HG03175 (cell line): ENCODE measurements around the gene TNIP2.

Experiments
- ATAC-seq: cut with Tn5 transposase; IDR thresholded peaks from one replicate; pipeline ENCODE4 v1.9.1; 2021; ENCODE audit warnings: mild to moderate bottlenecking, moderate library complexity; ENCODE audit not compliant: unreplicated experiment

TNIP2 gene

DNA sequence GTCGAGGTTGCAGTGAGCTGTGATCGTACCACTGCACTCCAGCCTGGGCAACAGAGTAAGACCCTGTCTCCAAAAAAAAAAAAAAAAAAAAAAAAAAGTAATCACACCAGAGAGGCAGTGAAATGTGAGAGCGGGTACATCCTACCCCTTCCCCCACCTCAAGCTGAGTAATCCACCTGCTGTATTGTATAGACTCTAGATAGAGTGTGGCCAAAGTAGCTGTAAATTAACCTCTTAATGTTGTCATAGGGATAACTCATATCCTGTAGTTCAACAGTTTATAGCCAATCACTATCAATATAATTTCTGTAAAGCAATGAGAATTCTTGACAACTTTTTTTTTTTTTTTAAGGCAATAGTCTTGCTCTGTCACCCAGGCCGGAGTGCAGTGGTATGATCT, 30.8 kb downstream of the TNIP2 start:
- no peak for ATAC-seq

DNA sequence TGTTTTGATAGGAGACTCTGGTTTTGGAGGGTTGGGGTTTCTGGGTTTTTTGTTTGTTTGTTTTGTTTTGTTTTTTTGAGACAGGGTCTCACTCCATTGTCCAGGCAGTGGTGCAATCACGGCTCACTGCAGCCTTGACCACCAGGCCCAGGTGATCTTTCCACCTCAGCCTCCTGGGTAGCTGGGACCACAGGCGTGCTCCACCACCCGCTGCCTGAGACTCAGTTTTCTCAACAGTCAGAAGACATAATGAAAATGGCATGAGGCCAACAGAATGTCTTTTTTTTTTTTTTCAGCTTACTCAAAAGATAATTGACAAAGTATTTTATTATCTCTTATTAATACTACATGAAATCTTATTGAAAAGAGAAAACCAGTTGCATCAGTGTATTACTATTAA, 32.4 kb downstream of the TNIP2 start:
- ATAC-seq: no peak

GRCh38 chr4:2722033-2722432, 34.1 kb downstream of the TNIP2 start:
- ATAC-seq: no peak

GRCh38 chr4:2721586-2721985, 34.5 kb downstream of the TNIP2 start:
- ATAC-seq: no peak

GRCh38 chr4:2716236-2716635, 39.9 kb downstream of the TNIP2 start:
- ATAC-seq: no peak

DNA sequence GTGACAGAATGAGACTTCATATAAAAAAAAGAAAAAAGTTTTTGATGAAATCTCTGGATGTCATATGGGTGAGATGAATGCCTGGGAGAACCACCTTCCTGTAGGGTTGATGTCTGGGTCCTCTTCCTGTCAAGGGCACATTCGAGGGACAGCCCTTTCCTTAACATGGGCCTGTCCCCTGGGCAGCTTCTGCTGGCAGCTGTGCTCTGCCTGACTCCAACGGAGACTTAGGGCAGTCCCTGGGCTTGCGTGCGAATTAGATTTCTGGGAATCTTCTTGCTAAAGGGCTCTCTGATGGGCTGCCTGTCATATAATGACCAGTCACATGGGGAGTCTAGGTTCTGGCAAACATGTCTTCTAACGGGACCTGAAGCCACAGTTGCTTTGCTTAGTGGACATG, 40.7 kb downstream of the TNIP2 start:
- no peak for ATAC-seq

DNA sequence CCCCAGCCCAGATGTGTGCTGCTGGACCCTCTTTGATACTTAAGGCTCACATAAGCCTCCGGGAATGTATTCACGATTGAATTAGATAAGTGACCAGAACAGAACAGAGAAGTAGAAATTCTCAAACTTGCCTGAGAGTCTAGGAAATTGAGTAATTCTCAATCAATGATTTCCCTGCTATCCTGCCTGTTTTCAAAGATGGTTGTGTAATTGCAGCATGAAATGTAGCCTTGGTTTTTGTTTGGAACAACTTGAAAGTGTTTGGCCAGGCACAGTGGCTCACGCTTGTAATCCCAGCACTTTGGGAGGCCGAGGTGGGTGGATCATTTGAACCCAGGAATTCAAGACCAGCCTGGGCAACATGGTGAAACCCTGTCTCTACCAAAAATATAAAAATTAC, 41.2 kb downstream of the TNIP2 start:
- no peak for ATAC-seq

DNA sequence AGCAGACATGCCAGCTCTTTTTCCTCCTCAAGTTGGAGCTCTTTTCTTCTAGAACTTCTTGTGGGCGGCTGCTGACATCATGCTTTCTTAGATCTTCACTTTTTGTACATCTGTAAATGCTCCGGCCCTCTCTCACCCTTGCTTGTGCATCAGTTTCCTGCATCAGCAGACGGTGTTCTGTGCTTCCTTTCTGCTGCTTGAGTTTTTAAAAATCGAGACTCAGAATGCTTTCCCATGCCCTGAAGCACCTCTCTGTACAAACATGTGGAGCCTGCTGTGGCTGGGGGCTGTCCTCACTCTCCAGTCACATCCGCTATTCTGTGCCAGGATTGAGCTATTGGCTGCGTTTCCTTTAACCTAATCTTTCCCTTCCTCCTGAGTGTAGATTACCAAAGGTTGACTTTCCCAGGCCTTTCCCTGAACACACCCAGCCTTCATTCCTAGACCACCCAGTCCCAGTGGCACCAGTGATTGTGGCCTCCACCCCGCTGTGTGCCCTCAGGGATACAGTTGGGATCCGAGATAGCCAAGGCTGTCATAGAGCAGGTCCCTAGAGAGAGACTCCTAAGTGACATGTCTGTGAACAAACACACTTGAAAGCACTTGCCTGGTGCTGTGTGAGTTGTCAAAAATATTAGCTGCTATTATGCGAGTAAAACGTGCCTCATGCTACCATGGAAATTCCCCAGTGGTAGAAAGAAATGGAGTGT, 41.9 kb downstream of the TNIP2 start:
- no peak for ATAC-seq

DNA sequence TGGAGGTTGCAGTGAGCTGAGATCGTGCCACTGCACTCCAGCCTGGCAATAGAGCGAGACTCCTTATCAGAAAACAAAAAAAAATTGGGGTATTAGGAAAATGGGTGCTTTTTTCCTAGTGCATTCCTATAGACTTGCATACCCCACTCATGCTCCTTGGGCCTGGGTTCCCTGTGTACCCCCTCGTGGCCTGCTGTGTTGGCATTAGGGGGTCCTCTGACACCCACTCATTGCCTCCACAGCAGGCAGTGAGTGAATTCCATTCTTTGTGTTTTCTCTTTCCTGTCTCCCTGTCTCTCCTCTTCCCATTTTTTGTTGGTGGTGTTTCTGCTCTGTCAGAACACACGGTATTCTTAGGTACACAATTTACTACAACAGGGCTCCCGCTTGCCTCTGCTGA, 42.8 kb downstream of the TNIP2 start:
- ATAC-seq: no peak

- no peak for ATAC-seq
These were observed 43.8 kb downstream of the TNIP2 start for GRCh38 chr4:2712261-2712842.

DNA sequence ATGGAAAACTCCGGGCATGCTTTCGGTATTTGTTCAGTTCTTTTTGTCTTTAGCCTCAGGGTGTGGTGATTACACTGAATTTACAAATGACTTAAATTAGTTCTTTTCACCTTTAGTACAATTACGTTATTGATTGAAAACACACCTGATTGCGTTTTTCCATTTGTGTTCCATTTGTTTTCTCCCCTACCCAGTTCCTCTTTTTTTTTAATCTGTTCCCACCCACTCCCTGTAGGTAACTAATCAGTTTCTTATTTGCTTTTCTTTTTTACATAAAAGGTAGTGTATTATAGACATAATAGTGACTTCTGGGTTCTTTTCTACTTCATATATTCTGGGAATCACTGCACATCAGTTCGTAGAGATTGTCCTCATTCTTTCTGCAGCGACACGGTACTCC, 53.4 kb downstream of the TNIP2 start:
- ATAC-seq: no peak

- no peak for ATAC-seq
These were observed 53.8 kb downstream of the TNIP2 start for GRCh38 chr4:2702361-2702760.

DNA sequence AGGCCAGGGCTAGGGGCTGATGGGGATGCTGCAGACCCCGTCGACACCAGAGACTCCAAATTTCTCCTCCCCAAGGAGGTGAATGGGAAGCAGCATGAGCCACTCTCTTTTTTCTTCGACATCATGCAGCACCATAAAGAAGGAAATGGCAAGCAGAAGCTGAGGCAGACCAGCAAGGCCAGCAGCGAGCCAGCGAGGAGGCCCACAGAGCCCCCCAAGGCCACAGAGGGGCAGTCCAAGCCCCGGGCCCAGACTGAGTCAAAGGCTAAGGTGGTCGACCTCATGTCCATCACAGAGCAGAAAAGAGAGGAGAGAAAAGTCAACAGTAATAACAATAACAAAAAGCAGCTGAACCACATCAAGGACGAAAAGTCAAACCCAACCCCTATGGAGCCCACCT, 56.1 kb downstream of the TNIP2 start:
- no peak for ATAC-seq

DNA sequence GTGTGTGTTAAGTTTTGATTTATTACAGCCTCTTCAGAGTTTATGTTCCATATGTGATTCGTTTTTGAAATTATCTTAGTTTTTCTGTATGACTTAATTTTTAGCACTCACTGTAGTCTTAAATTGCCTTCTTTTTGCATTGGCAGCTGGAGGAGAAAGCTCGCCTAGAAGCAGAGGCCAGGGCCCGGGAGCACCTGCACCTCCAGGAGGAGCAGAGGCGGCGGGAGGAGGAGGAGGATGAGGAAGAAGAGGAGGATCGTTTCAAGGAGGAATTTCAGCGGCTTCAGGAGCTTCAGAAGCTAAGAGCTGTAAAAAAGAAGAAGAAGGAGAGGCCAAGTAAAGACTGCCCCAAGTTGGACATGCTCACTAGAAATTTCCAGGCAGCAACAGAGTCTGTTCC, 56.6 kb downstream of the TNIP2 start:
- no peak for ATAC-seq

GRCh38 chr4:2698951-2699505, 57.1 kb downstream of the TNIP2 start:
- ATAC-seq: no peak

DNA sequence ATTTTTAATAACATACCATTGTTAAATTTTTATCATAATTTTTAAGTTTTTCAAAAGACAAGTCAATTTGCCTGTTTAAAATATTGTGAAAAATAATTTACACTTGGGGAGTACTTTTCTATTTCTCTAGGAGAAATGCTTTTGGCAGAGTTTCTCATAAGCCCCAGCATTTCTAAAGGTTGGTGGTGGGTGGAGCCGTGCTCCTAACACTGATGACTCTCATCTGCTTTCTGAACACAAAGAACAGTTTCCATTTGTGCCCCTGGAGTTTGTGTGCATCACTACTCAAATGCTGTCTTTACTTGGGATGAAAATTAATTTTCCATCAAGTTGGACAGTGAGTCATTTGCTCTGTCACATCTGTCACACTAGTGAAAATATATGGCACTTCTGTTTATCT, 57.6 kb downstream of the TNIP2 start:
- ATAC-seq: no peak

- ATAC-seq: no peak
These were observed 58.1 kb downstream of the TNIP2 start for GRCh38 chr4:2697995-2698414.

DNA sequence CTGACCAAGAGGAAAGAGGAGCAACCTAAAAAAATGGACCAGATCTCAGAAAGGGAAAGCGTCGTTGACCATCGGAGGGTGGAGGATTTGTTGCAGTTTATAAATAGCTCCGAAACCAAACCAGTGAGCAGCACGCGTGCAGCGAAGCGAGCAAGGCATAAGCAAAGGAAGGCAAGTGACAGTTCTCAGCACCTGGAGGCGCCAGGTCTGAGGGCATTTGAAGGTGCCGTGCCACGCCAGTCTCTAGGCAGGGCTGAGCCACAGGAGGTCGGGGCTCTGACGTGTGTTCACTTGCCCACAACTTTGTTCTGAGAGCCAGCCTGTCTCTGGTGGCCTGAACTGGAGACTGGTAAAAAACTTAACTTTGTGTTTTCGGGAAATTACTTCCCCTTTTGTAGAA, 59.7 kb downstream of the TNIP2 start:
- ATAC-seq: peak; percentile 98

DNA sequence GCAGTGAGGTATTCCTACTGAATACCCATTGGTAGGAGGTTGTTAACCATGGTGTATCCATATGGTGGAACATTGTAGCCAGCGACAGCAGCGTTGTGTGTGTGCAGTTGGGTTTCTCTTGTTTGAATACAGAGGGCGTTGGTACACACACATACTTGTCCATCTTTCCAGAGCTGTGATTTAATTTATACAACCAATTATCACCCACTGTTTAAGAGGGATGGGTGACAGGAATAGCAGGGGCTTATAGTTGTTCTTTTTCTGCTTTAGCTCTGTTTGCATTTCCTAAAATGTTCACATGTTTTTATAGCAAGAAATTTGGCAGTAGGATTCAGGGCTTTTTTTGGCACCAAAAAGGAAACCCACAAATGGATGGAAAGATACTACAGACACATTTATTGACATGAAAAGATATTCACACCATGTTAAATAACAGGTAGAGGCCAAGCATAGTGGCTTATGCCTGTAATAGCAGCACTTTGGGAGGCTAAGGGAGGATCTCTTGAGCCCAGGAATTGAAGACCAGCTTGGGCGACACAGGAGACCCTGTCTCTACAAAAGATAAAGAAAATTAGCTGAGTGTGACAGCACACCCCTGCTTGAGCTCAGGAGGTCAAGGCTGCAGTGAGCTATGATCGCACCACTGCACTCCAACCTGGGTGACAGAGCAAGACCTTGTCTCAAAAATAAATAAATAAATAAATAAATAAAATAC, 60.6 kb downstream of the TNIP2 start:
- no peak for ATAC-seq

GRCh38 chr4:2694691-2695090, 61.4 kb downstream of the TNIP2 start:
- ATAC-seq: no peak

GRCh38 chr4:2691952-2692435, 64.1 kb downstream of the TNIP2 start:
- ATAC-seq: no peak
